Suprapubic skin (tissue), 4 donors: ENCODE measurements around the gene CLMN.

Source experiments
- CTCF ChIP-seq, 2 donors: fragments of 200-600 bp in 1 of 2; fragments of 450-650 bp in 1 of 2; sonication (generic) in 1 of 2; IDR thresholded peaks; one replicate each; pipeline ENCODE4 v1.5.1; 2016 to 2019; ENCODE audit warnings: antibody characterized with exemption in 2 of 2, mild to moderate bottlenecking in 1 of 2, moderate library complexity in 1 of 2
- EP300 ChIP-seq: sonication (generic); formaldehyde crosslinking; IDR thresholded peaks from one replicate; pipeline ENCODE4 v1.6.1; 2017; ENCODE audit warnings: antibody characterized with exemption
- POLR2A ChIP-seq, 2 donors: fragments of 450-650 bp; IDR thresholded peaks; one replicate each; pipeline ENCODE4 v1.6.1; 2017; ENCODE audit warnings: antibody characterized with exemption in 2 of 2, mild to moderate bottlenecking in 2 of 2, moderate library complexity in 2 of 2
- POLR2AphosphoS5 ChIP-seq, 3 donors: sonication (generic); formaldehyde crosslinking; IDR thresholded peaks; one replicate each; pipeline ENCODE4 v1.6.1; 2017; ENCODE audit warnings: antibody characterized with exemption in 3 of 3

DNA sequence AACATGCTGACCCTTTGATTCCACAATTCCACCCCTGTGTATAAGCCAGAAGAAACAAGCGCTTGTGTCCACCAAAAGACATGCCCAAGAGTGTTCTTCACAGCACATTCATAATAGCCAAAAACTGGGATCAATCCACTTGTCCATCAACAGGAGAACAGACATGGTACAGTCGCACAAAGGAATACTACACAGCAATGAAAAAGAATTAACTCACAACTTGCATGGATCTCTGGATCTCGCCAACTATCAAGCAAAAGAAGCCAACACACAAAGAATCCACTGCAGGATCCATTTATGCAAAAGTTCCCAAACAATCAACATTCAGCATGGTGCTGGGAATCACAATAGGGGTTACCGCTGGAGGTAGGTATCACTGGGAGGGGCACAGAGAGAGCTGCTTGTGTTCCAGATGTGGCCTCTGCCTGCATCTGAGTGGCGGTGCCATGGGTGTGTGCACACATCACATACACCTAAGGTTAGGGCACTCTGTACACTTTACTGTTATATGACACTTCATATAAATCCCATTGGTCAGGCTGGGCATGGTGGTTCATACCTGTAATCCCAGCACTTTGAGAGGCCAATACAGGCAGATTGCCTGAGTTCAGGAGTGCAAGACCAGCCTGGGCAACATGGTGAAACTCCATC, 30.9 kb downstream of the CLMN start:
- TF ChIP-seq CTCF (IDR thresholded peaks at IDR 0.05) (no peak), POLR2A (IDR thresholded peaks at IDR 0.05) (no peak), EP300 (no peak), POLR2AphosphoS5 (IDR thresholded peaks at IDR 0.05) (no peak)
